ENCODE results near the gene GIPR. TPM values are rescaled to one million over a fixed set of nuclear protein-coding genes. Genes with fewer than 3 reads are reported as not detected.

GIPR gene
- total and polyA plus RNA-seq, 2 experiments from 2014 or later = 12.8 to 23.6 TPM

GRCh38 chr19:45729800-45730290, 61.8 kb downstream of the GIPR start:
- DNase-seq (ENCODE audit: low read depth in 1 of 2, low spot score in 1 of 2) = no peak
- no peaks in the 10 kb centered on the region for H3K36me3 ChIP-seq
- H3K27ac ChIP-seq = no peak overlapping the region
- TF ChIP-seq, protein P1, sequence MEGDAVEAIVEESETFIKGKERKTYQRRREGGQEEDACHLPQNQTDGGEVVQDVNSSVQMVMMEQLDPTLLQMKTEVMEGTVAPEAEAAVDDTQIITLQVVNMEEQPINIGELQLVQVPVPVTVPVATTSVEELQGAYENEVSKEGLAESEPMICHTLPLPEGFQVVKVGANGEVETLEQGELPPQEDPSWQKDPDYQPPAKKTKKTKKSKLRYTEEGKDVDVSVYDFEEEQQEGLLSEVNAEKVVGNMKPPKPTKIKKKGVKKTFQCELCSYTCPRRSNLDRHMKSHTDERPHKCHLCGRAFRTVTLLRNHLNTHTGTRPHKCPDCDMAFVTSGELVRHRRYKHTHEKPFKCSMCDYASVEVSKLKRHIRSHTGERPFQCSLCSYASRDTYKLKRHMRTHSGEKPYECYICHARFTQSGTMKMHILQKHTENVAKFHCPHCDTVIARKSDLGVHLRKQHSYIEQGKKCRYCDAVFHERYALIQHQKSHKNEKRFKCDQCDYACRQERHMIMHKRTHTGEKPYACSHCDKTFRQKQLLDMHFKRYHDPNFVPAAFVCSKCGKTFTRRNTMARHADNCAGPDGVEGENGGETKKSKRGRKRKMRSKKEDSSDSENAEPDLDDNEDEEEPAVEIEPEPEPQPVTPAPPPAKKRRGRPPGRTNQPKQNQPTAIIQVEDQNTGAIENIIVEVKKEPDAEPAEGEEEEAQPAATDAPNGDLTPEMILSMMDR (IDR thresholded peaks at IDR 0.05; ENCODE audit: low read depth, low read length) = no peak
- H3K4me1 ChIP-seq (ENCODE audit: low read depth) = no peaks in the 10 kb centered on the region
- no peaks in the 10 kb centered on the region for H3K9me3 ChIP-seq (ENCODE audit: low read depth)
- no peaks in the 10 kb centered on the region for H3K27me3 ChIP-seq
- H3K4me3 ChIP-seq = peak overlapping the region; percentile 65

GRCh38 chr19:45730368-45731288, 62.6 kb downstream of the GIPR start, which contains the start of gene FBXO46:
TSS of gene FBXO46 (minus strand) at chr19:45730896. CDS start at chr19:45713495, 17,401 bp downstream.
- DNase-seq (ENCODE audit: low read depth in 1 of 2, low spot score in 1 of 2) = peak; percentile 97 to 100
- Histone ChIP-seq H3K4me1 (ENCODE audit: low read depth) (no peaks in the 10 kb centered on the region), H3K9me3 (ENCODE audit: low read depth) (no peaks in the 10 kb centered on the region), H3K27ac (peak within 1 kb of the TSS; percentile 50), H3K36me3 (no peaks in the 10 kb centered on the region), H3K27me3 (no peaks in the 10 kb centered on the region), H3K4me3 (peak within 1 kb of the TSS; percentile 65)
- TF ChIP-seq, protein P1 (IDR thresholded peaks at IDR 0.05; ENCODE audit: low read depth, low read length) = peak; percentile 28

Other genes starting within 250 kb of the GIPR start
- gene ERCC1, start 244.3 kb upstream of the GIPR start, total RNA-seq = 120 and 164 TPM in 2 replicates
- gene ERCC1, start 244.3 kb upstream of the GIPR start, polyA plus RNA-seq = 138 and 169 TPM in 2 replicates
- gene FOSB, start 200.2 kb upstream of the GIPR start, total RNA-seq = 0.88 and 4.5 TPM in 2 replicates
- gene FOSB, start 200.2 kb upstream of the GIPR start, polyA plus RNA-seq = 1.7 and 3.0 TPM in 2 replicates
- gene RTN2, start 171.2 kb upstream of the GIPR start, total RNA-seq = 43.7 and 56.5 TPM in 2 replicates
- gene RTN2, start 171.2 kb upstream of the GIPR start, polyA plus RNA-seq = 92.2 and 111 TPM in 2 replicates
- 1.3 and 2.9 TPM in 2 replicates for gene PPM1N, start 169.8 kb upstream of the GIPR start, total RNA-seq
- gene PPM1N, start 169.8 kb upstream of the GIPR start, polyA plus RNA-seq = 1.2 and 4.0 TPM in 2 replicates
- gene VASP, start 160.7 kb upstream of the GIPR start, total RNA-seq = 91.6 and 95.8 TPM in 2 replicates
- 72.4 and 83.3 TPM in 2 replicates for gene VASP, start 160.7 kb upstream of the GIPR start, polyA plus RNA-seq
- gene OPA3, start 83.4 kb upstream of the GIPR start, total RNA-seq = 13.2 and 13.7 TPM in 2 replicates
- 14.8 and 26.7 TPM in 2 replicates for gene OPA3, start 83.4 kb upstream of the GIPR start, polyA plus RNA-seq
- 0.14 TPM in 1 of 2 replicates, not detected in the other for gene GPR4, start 66.0 kb upstream of the GIPR start, total RNA-seq
- gene GPR4, start 66.0 kb upstream of the GIPR start, polyA plus RNA-seq = 0.14 TPM in 1 of 2 replicates, not detected in the other
- gene EML2, start 28.8 kb upstream of the GIPR start, total RNA-seq = 24.7 and 41.0 TPM in 2 replicates
- 26.2 and 39.7 TPM in 2 replicates for gene EML2, start 28.8 kb upstream of the GIPR start, polyA plus RNA-seq
- gene SNRPD2, start 23.7 kb downstream of the GIPR start, total RNA-seq = 258 and 298 TPM in 2 replicates
- 696 and 731 TPM in 2 replicates for gene SNRPD2, start 23.7 kb downstream of the GIPR start, polyA plus RNA-seq
- 22.2 and 31.1 TPM in 2 replicates for gene QPCTL, start 24.4 kb downstream of the GIPR start, total RNA-seq
- 12.3 and 14.6 TPM in 2 replicates for gene QPCTL, start 24.4 kb downstream of the GIPR start, polyA plus RNA-seq
- gene FBXO46, start 62.7 kb downstream of the GIPR start, total RNA-seq = 34.8 and 48.2 TPM in 2 replicates
- 39.3 and 42.5 TPM in 2 replicates for gene FBXO46, start 62.7 kb downstream of the GIPR start, polyA plus RNA-seq
- gene MEIOSIN, start 65.2 kb downstream of the GIPR start, total RNA-seq = 0.11 and 0.33 TPM in 2 replicates
- gene MEIOSIN, start 65.2 kb downstream of the GIPR start, polyA plus RNA-seq = 0.07 and 0.18 TPM in 2 replicates
- gene SIX5, start 101.0 kb downstream of the GIPR start, total RNA-seq = 78.8 and 88.2 TPM in 2 replicates
- 40.4 and 41.1 TPM in 2 replicates for gene SIX5, start 101.0 kb downstream of the GIPR start, polyA plus RNA-seq
- 92.7 and 142 TPM in 2 replicates for gene DMPK, start 114.3 kb downstream of the GIPR start, total RNA-seq
- gene DMPK, start 114.3 kb downstream of the GIPR start, polyA plus RNA-seq = 94.9 and 98.7 TPM in 2 replicates
- 65.1 and 112 TPM in 2 replicates for gene DMWD, start 124.6 kb downstream of the GIPR start, total RNA-seq
- gene DMWD, start 124.6 kb downstream of the GIPR start, polyA plus RNA-seq = 138 and 163 TPM in 2 replicates
- 0.07 and 0.27 TPM in 2 replicates for gene RSPH6A, start 147.1 kb downstream of the GIPR start, total RNA-seq
- 0.45 TPM in 1 of 2 replicates, not detected in the other for gene RSPH6A, start 147.1 kb downstream of the GIPR start, polyA plus RNA-seq
- gene SYMPK, start 194.9 kb downstream of the GIPR start, total RNA-seq = 43.2 and 78.7 TPM in 2 replicates
- 66.6 and 76.4 TPM in 2 replicates for gene SYMPK, start 194.9 kb downstream of the GIPR start, polyA plus RNA-seq
- gene FOXA3, start 196.1 kb downstream of the GIPR start, total RNA-seq = 0.49 and 1.6 TPM in 2 replicates
- 1.3 and 1.9 TPM in 2 replicates for gene FOXA3, start 196.1 kb downstream of the GIPR start, polyA plus RNA-seq
- gene IRF2BP1, start 217.9 kb downstream of the GIPR start, total RNA-seq = 59.6 and 71.8 TPM in 2 replicates
- gene IRF2BP1, start 217.9 kb downstream of the GIPR start, polyA plus RNA-seq = 14.5 and 21.7 TPM in 2 replicates
- 6.8 and 7.3 TPM in 2 replicates for gene MYPOP, start 234.4 kb downstream of the GIPR start, total RNA-seq
- 2.0 and 2.3 TPM in 2 replicates for gene MYPOP, start 234.4 kb downstream of the GIPR start, polyA plus RNA-seq
- gene NANOS2, start 246.6 kb downstream of the GIPR start, total RNA-seq = not detected in 2 replicates
- gene NANOS2, start 246.6 kb downstream of the GIPR start, polyA plus RNA-seq = not detected in 2 replicates